K562 (cell line): Measurements from ENCODE around the gene SNX4. TPM values are rescaled to one million over a fixed set of nuclear protein-coding genes. Genes with fewer than 3 reads are reported as not detected.
A peak's percentile ranks its signal among the peaks of the same experiment; 100 is the strongest.

ENCODE experiments used
- ATAC-seq: fragments of 200-7000 bp; cut with Tn5 transposase; 3 replicates; pipeline ENCODE4 v1.9.1; 2020; ENCODE audit warnings: moderate library complexity
- BruUV-seq: library from RNA; stranded (reverse); fragments of 400-500 nt; replicated peaks from 2 replicates; lab custom pipeline; 2021; lab: Mats Ljungman, UMichigan
- CTCF ChIA-PET: fragments of 300-600 bp; formaldehyde crosslinking; extraction: SDS; loops from one replicate; lab custom pipeline; 2021; ENCODE audit warnings: low intra/inter-chr PET ratio; lab: Yijun Ruan, JAX
- POLR2A ChIA-PET: fragments of 300-600, 350-650 bp; sonication (Branson Sonifier 250); formaldehyde crosslinking; extraction: SDS; loops from one replicate; lab custom pipeline; 2021; ENCODE audit warnings: antibody characterized with exemption, inconsistent platforms; lab: Yijun Ruan, JAX
- DNase-seq, 4 experiments: peaks; one replicate each; pipeline versions ENCODE4 v3.0.0 to v3.0.0-alpha.2; 2011 to 2018; ENCODE audit warnings: low spot score in 3 of 4, mixed read lengths in 3 of 4; ENCODE audit errors: extremely low read depth in 1 of 4
- FAIRE-seq: peaks from 2 replicates; lab custom pipeline; 2011; peaks lifted over from hg19 to GRCh38; lab: Jason Lieb, UNC
- H2AFZ ChIP-seq: 2 replicates; pipeline ENCODE4 v1.6.0; 2011; ENCODE audit warnings: low read depth, low read length, control low read depth, inconsistent platforms
- H3K27ac ChIP-seq: fragments of 200-600 bp; 3 replicates; pipeline ENCODE4 v1.8.0; 2011; ENCODE audit warnings: low read depth, mild to moderate bottlenecking, control low read depth, inconsistent platforms, low read length, moderate library complexity, mixed read lengths; ENCODE audit errors: extremely low read depth
- H3K27me3 ChIP-seq, 2 experiments: fragments of 300-600 bp in 1 of 2; 2 replicates in 1 of 2; 3 replicates in 1 of 2; pipeline versions ENCODE4 v1.6.0 to v1.8.0; 2011; ENCODE audit warnings: inconsistent platforms in 2 of 2, low read length in 2 of 2, mild to moderate bottlenecking in 1 of 2, mixed read lengths in 1 of 2, moderate library complexity in 1 of 2; ENCODE audit not compliant: control insufficient read depth in 2 of 2, insufficient read depth in 2 of 2
- H3K36me3 ChIP-seq: fragments of 300-600 bp; 3 replicates; pipeline ENCODE4 v1.8.0; 2011; ENCODE audit warnings: mild to moderate bottlenecking, low read length, inconsistent platforms; ENCODE audit not compliant: control insufficient read depth, insufficient read depth
- H3K4me1 ChIP-seq, 2 experiments: fragments of 200-600 bp in 1 of 2; replicated peaks in 1 of 2; 2 replicates in 1 of 2; 3 replicates in 1 of 2; pipeline versions ENCODE4 v1.5.1 to v1.8.0; 2011; ENCODE audit warnings: inconsistent platforms in 2 of 2, low read length in 2 of 2, mild to moderate bottlenecking in 1 of 2, mixed read lengths in 1 of 2, moderate library complexity in 1 of 2; ENCODE audit not compliant: control insufficient read depth in 2 of 2, insufficient read depth in 2 of 2
- H3K4me2 ChIP-seq: 2 replicates; pipeline ENCODE4 v1.6.1; 2011; ENCODE audit warnings: low read length, control low read depth, inconsistent platforms, mixed read lengths; ENCODE audit not compliant: insufficient read depth
- H3K4me3 ChIP-seq: fragments of 200-600 bp; sonication (generic), shearing (Covaris generic); 2 replicates; pipeline ENCODE4 v1.5.1; 2016; ENCODE audit warnings: control low read depth, inconsistent platforms
- H3K79me2 ChIP-seq: fragments of 200-600 bp; 3 replicates; pipeline ENCODE4 v1.8.0; 2011; ENCODE audit warnings: low read length, inconsistent platforms; ENCODE audit not compliant: control insufficient read depth, insufficient read depth
- H3K9ac ChIP-seq, 2 experiments: 2 replicates each; pipeline versions ENCODE4 v1.6.0 to v1.6.1; 2011; ENCODE audit warnings: low read depth in 2 of 2, low read length in 2 of 2, control low read depth in 1 of 2, inconsistent platforms in 1 of 2, mild to moderate bottlenecking in 1 of 2, mixed read lengths in 1 of 2; ENCODE audit not compliant: insufficient read depth in 1 of 2
- H3K9me1 ChIP-seq: one replicate; pipeline ENCODE4 v1.6.0; 2011; ENCODE audit warnings: inconsistent platforms, mild to moderate bottlenecking, low read length, moderate library complexity; ENCODE audit not compliant: control insufficient read depth, insufficient read depth
- H3K9me3 ChIP-seq: replicated peaks from 2 replicates; pipeline ENCODE4 v1.5.1; 2011; ENCODE audit warnings: low read depth, low read length, inconsistent platforms; ENCODE audit not compliant: control insufficient read depth, insufficient read depth
- H4K20me1 ChIP-seq: replicated peaks from 2 replicates; pipeline ENCODE4 v1.6.1; 2011; ENCODE audit warnings: low read length, inconsistent platforms, mixed read lengths; ENCODE audit not compliant: control insufficient read depth, insufficient read depth
- CEBPG ChIP-seq, 3 experiments: fragments of 200-800 bp in 1 of 3; sonication (Bioruptor generic) in 1 of 3; sonication (generic) in 1 of 3; formaldehyde crosslinking in 1 of 3; IDR thresholded peaks in 2 of 3; conservative IDR thresholded peaks in 1 of 3; 2 replicates each; pipeline versions ENCODE4 v1.6.1 to v1.8.0; 2016 to 2022; ENCODE audit warnings: missing compliant biosample characterization in 2 of 3, missing genetic modification characterization in 2 of 3, mild to moderate bottlenecking in 1 of 3, missing genetic modification reagents in 1 of 3
- ETV6 ChIP-seq, 3 experiments: fragments of 150-350 bp in 1 of 3; sonication (generic) in 1 of 3; formaldehyde crosslinking in 1 of 3; IDR thresholded peaks; 2 replicates each; pipeline versions ENCODE4 v1.6.1 to v1.8.0; 2014 to 2022; ENCODE audit warnings: borderline replicate concordance in 2 of 3, low read depth in 2 of 3, antibody characterized with exemption in 1 of 3, low read length in 1 of 3, mild to moderate bottlenecking in 1 of 3, missing genetic modification reagents in 1 of 3
- KLF16 ChIP-seq: IDR thresholded peaks from 2 replicates; pipeline ENCODE4 v1.6.1; 2016; ENCODE audit warnings: antibody characterized with exemption
- PURB ChIP-seq: sonication (generic); formaldehyde crosslinking; IDR thresholded peaks from 2 replicates; pipeline ENCODE4 v1.9.0; 2021; ENCODE audit warnings: low read depth, mild to moderate bottlenecking, missing genetic modification reagents
- TAF7 ChIP-seq: fragments of 450-650 bp; IDR thresholded peaks from 2 replicates; pipeline ENCODE4 v1.6.1; 2016; ENCODE audit warnings: missing genetic modification characterization, missing compliant biosample characterization
- YBX1 ChIP-seq: fragments of 450-650 bp; IDR thresholded peaks from 2 replicates; pipeline ENCODE4 v1.7.1; 2016; ENCODE audit warnings: mild to moderate bottlenecking
- ZFP1 ChIP-seq: fragments of 450-650 bp; formaldehyde crosslinking; IDR thresholded peaks from 2 replicates; pipeline ENCODE4 v1.4.0; 2020; ENCODE audit warnings: mild to moderate bottlenecking, mixed read lengths
- ZNF431 ChIP-seq: sonication (generic); formaldehyde crosslinking; IDR thresholded peaks from 2 replicates; pipeline ENCODE4 v1.8.0; 2022; ENCODE audit warnings: mild to moderate bottlenecking, missing genetic modification reagents
- ZNF561 ChIP-seq: fragments of 450-650 bp; formaldehyde crosslinking; conservative IDR thresholded peaks from 2 replicates; pipeline ENCODE4 v1.4.0; 2020; ENCODE audit warnings: mild to moderate bottlenecking, moderate library complexity
- ZNF79 ChIP-seq: fragments of 250-450 bp; sonication (Bioruptor Pico); IDR thresholded peaks from 2 replicates; pipeline ENCODE4 v1.4.0; 2020; ENCODE audit warnings: low read depth, mild to moderate bottlenecking, moderate library complexity
- in situ Hi-C: fragments of 300-500 bp; cut with MboI; formaldehyde crosslinking; loops from 4 replicates; pipeline ENCODE4 v1.15.0; 2018; ENCODE audit warnings: inconsistent platforms, mixed read lengths
- intact Hi-C: fragments of 100-400 bp; cut with micrococcal nuclease; formaldehyde crosslinking; loops from 2 replicates; pipeline ENCODE4 v1.14.2; 2022
- polyA plus RNA-seq, 8 experiments: library from polyadenylated mRNA; depleted of rRNA in 4 of 8; stranded (reverse) in 5 of 8; unstranded in 3 of 8; fragments of >200 nt; fragmentation: Nextera tagmentation in 2 of 8; fragmentation: Illumina TruSeq in 1 of 8; extraction: Ambion mirVana in 2 of 8; extraction: Trizol in 1 of 8; gene quantifications; 2 replicates each; pipeline versions ENCODE4 v1.2.1 to v1.2.3, GENCODE V29; 2011 to 2014; ENCODE audit warnings: inconsistent platforms in 1 of 8, missing spikeins in 1 of 8
- total RNA-seq, 7 experiments: library from RNA; depleted of rRNA in 6 of 7; stranded (reverse); fragments of >200 nt in 6 of 7; fragmentation: Illumina TruSeq in 2 of 7; extraction: Trizol in 2 of 7; gene quantifications; 2 replicates each; pipeline versions ENCODE4 v1.2.1 to v1.2.3, GENCODE V29; 2011 to 2021; ENCODE audit warnings: low replicate concordance in 1 of 7
- TF ChIP-seq, protein P1 (sequence below), 2 experiments: fragments of 450-650 bp in 1 of 2; sonication (generic) in 1 of 2; formaldehyde crosslinking in 1 of 2; IDR thresholded peaks in 1 of 2; conservative IDR thresholded peaks in 1 of 2; 2 replicates each; pipeline versions ENCODE4 v1.6.1 to v1.8.1; 2016 to 2023; ENCODE audit warnings: mild to moderate bottlenecking in 2 of 2, moderate library complexity in 2 of 2, inconsistent platforms in 1 of 2, missing genetic modification reagents in 1 of 2

Gene SNX4
- total and polyA plus RNA-seq, 9 of the 15 experiments (the other 6 are each of a cell fraction or from before 2014, with no cell fraction given): 11.4 to 40.3 (median 30.0) TPM

DNA sequence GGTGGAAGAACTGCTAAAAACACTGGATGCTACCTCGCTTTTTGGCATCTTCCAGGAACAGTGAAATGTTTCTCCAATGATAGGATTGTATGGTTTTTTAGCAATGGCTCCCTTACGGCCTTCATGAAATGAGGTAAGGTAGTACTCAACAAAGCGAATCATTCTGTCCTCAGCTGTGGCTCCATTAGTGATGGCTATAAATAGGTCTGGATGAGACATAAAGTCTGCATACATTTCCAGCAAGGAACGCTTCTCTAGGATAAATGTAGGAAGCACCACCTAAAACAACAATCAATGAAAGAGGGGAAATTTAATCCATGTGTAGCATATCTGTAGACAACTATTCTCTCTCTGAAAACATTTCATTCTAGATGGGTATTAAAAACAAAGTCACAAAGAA lies 32.4 kb upstream of the SNX4 start (continued):
- no peak for TF ChIP-seq ZNF79
- no peak for TF ChIP-seq ZFP1 (CRISPR knock-in tag)
- TF ChIP-seq, protein P1, sequence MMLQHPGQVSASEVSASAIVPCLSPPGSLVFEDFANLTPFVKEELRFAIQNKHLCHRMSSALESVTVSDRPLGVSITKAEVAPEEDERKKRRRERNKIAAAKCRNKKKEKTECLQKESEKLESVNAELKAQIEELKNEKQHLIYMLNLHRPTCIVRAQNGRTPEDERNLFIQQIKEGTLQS (IDR thresholded peaks at IDR 0.05): no peak
- TF ChIP-seq, protein P1 (CRISPR knock-in tag; conservative IDR thresholded peaks at IDR 0.05): no peak
- no peak for TF ChIP-seq ETV6 (IDR thresholded peaks at IDR 0.05; ENCODE audit: borderline replicate concordance in 1 of 2, low read depth in 2 of 2, low read length in 1 of 2)
- no peak for TF ChIP-seq ETV6 (CRISPR knock-in tag; IDR thresholded peaks at IDR 0.05; ENCODE audit: borderline replicate concordance)

DNA sequence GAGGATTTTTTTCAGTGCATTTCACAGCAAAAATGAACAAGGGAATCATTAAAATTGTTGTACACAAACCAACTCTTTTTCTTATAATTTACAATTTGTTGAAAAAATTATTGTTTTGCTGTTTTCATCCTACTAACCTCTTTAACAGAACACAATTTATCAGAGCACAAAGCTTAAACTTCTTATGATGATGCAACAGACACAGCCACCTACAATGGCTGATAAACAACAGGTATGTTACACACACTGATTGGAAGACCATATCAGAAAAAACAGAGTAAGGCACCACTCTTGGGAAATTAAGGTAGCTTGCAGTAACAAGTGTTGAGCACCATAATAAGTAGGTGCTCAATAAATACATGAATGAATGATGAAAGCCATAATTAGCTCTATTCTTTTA lies 8.9 kb upstream of the SNX4 start:
- ChIA-PET POLR2A (no interaction called here), CTCF (no interaction called here)
- Histone ChIP-seq H2AFZ (no peak overlapping the region), H3K36me3 (peaks cover 10% of the 10 kb centered on the region; the same call in 1 of the 3 replicates), H3K4me3 (no peak overlapping the region), H3K27ac (no peak overlapping the region), H3K9me1 (no peaks in the 10 kb centered on the region), H4K20me1 (no peaks in the 10 kb centered on the region), H3K4me1 (no peaks in the 10 kb centered on the region; a peak in 1 of 5 replicates), H3K79me2 (no peaks in the 10 kb centered on the region), H3K4me2 (no peak overlapping the region), H3K9ac (no peak overlapping the region), H3K9me3 (no peaks in the 10 kb centered on the region), H3K27me3 (no peaks in the 10 kb centered on the region)
- BruUV-seq: no TSS peak
- intact Hi-C loops (no loop called here), in situ Hi-C loops (no loop called here)
- TF ChIP-seq CEBPG (CRISPR knock-in tag; IDR thresholded peaks at IDR 0.05): no peak
- TF ChIP-seq CEBPG (tag; conservative IDR thresholded peaks at IDR 0.05 in 1 of 2, IDR thresholded peaks at IDR 0.05 in 1 of 2): 0 out of 4 replicates have a peak, but pooled peaks of 1 of the 2 experiments have one; percentile 17
- no peak for TF ChIP-seq ZNF431
- no peak for TF ChIP-seq KLF16
- TF ChIP-seq YBX1: no peak
- TF ChIP-seq PURB: no peak
- TF ChIP-seq ZNF561 (CRISPR knock-in tag): no peak
- no peak for TF ChIP-seq TAF7 (tag)
- TF ChIP-seq, protein P1 (IDR thresholded peaks at IDR 0.05): peak; percentile 59
- TF ChIP-seq, protein P1 (CRISPR knock-in tag; conservative IDR thresholded peaks at IDR 0.05): no peak
- DNase-seq (no peak), ATAC-seq (no peak), FAIRE-seq (no peak)
